Astrocyte of the cerebellum (primary cell): ENCODE measurements around the gene CCNE1.
"Not testable (repeated sequence)": the region's sequence is repeated elsewhere in the genome, so short reads cannot be mapped to it uniquely, and the experiment has no call there.

Experiments used
- DNase-seq: peaks from one replicate; pipeline ENCODE4 v3.0.0-alpha.2; 2011; ENCODE audit warnings: low read depth
- H3K4me3 ChIP-seq: 2 replicates; pipeline ENCODE4 v1.5.1; 2011; ENCODE audit warnings: mild to moderate bottlenecking, low read depth, low read length, moderate library complexity
- in situ Hi-C: cut with HindIII; loops from 2 replicates; pipeline ENCODE4 v1.10.0; 2017; ENCODE audit warnings: low sequenced_read_pairs
- TF ChIP-seq, protein P1 (sequence below): IDR thresholded peaks from 2 replicates; pipeline ENCODE4 v1.5.1; 2012; ENCODE audit warnings: low read length, low read depth, moderate library complexity, mild to moderate bottlenecking; ENCODE audit errors: missing control alignments

Gene CCNE1

DNA sequence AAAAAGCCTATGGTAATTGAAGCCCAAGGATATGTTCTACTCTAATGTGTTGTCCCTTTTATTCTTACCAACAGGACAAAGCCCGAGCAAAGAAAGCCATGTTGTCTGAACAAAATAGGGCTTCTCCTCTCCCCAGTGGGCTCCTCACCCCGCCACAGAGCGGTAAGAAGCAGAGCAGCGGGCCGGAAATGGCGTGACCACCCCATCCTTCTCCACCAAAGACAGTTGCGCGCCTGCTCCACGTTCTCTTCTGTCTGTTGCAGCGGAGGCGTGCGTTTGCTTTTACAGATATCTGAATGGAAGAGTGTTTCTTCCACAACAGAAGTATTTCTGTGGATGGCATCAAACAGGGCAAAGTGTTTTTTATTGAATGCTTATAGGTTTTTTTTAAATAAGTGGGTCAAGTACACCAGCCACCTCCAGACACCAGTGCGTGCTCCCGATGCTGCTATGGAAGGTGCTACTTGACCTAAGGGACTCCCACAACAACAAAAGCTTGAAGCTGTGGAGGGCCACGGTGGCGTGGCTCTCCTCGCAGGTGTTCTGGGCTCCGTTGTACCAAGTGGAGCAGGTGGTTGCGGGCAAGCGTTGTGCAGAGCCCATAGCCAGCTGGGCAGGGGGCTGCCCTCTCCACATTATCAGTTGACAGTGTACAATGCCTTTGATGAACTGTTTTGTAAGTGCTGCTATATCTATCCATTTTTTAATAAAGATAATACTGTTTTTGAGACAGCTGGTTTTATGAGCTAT, 12.0 kb downstream of the CCNE1 start:
- H3K4me3 ChIP-seq = no peak overlapping the region
- TF ChIP-seq, protein P1, sequence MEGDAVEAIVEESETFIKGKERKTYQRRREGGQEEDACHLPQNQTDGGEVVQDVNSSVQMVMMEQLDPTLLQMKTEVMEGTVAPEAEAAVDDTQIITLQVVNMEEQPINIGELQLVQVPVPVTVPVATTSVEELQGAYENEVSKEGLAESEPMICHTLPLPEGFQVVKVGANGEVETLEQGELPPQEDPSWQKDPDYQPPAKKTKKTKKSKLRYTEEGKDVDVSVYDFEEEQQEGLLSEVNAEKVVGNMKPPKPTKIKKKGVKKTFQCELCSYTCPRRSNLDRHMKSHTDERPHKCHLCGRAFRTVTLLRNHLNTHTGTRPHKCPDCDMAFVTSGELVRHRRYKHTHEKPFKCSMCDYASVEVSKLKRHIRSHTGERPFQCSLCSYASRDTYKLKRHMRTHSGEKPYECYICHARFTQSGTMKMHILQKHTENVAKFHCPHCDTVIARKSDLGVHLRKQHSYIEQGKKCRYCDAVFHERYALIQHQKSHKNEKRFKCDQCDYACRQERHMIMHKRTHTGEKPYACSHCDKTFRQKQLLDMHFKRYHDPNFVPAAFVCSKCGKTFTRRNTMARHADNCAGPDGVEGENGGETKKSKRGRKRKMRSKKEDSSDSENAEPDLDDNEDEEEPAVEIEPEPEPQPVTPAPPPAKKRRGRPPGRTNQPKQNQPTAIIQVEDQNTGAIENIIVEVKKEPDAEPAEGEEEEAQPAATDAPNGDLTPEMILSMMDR = no peak
- no peak for DNase-seq
- in situ Hi-C loops = no loop called here

DNA sequence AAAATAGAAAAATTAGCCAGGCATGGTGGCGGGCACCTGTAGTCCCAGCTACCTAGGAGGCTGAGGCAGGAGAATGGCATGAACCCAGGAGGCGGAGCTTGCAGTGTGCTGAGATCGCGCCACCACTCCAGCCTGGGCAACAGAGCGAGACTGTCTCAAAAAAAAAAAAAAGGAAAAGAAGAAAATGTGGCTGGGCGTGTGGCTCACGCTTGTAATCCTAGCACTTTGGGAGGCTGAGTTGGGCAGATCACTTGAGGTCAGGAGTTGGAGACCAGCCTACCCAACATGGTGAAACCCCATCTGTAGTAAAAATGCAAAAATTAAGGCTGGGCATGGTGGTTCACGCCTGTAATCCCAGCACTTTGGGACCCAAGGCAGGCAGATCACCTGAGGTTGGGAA, 13.5 kb downstream of the CCNE1 start:
- not testable (repeated sequence) for DNase-seq, H3K4me3 ChIP-seq
- in situ Hi-C loops = loop anchor here (25.0 kb wide), 1 partner anchor 213 kb away; the partner anchor contains the start of gene POP4

DNA sequence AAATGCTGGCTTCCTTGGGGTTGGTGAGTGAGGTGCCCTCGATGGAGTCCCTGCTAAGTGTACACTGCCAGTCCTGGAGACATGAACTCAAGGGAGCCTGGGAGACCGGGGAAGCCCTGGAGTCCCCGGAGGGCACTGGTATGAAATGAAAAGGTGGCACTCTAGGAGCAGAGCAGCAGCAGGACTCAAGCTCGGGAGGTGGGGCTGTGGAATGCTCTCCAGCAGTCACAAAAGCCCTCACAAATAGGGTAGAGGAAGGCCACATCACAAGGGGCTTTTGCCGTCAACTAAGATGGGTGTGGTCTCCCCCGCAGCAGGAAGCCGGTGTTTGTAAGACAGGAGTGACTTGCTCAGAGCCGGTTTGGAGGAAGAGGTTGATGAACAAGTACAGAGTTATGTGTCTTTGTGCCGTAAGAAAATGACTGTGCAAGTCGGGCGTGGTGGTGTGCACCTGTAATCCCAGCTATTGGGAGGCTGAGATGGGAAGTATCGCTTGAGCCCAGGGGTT, 19.3 kb downstream of the CCNE1 start:
- TF ChIP-seq, protein P1 = no peak
- no peak overlapping the region for H3K4me3 ChIP-seq
- in situ Hi-C loops = loop anchor here (25.0 kb wide), 1 partner anchor 219 kb away; the partner anchor contains the start of gene POP4
- no peak for DNase-seq

DNA sequence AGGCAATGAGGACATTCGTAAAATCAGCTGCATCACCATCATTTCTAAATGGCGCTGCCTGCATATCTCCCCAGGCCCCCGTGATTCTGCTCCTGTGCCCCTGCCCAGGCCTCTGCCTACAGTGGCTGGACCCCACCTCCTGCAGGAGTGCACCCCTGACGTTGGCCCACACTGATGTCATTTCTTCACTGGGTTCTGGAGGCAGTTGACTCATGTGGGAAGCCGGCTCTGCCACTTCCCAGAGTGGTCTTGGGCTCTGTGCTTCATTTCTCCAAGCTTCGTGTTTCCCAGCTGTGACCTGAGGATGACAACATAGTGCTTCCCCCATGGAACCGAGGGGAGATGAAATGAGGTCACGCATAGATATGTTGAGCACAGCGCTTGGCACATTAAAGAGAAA, 19.9 kb downstream of the CCNE1 start:
- no peak for DNase-seq
- TF ChIP-seq, protein P1 = no peak
- no peak overlapping the region for H3K4me3 ChIP-seq
- in situ Hi-C loops = loop anchor here (25.0 kb wide), 1 partner anchor 219 kb away; the partner anchor contains the start of gene POP4

DNA sequence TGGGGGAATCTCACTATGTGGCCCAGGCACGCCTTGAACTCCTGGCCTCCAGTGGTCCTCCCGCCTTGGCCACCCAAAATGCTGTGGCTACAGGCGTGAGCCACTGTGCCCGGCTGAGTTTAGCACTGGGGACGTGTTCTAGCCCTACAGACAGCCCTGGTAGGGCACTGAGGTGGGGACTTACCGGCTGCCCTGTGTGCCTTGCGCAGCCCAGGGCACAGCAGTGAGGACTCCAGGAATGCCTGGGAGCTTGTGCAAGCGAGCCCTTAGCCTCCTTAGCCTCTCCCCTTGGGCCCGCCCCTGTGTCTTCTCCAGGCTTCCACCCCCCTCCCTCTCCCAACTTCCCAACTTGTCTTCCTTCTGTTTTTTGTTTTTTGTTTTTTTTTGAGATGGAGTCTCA, 21.0 kb downstream of the CCNE1 start:
- in situ Hi-C loops = loop anchor here (25.0 kb wide), 1 partner anchor 220 kb away; the partner anchor contains the start of gene POP4
- no peak for DNase-seq
- no peak overlapping the region for H3K4me3 ChIP-seq
- TF ChIP-seq, protein P1 = no peak

DNA sequence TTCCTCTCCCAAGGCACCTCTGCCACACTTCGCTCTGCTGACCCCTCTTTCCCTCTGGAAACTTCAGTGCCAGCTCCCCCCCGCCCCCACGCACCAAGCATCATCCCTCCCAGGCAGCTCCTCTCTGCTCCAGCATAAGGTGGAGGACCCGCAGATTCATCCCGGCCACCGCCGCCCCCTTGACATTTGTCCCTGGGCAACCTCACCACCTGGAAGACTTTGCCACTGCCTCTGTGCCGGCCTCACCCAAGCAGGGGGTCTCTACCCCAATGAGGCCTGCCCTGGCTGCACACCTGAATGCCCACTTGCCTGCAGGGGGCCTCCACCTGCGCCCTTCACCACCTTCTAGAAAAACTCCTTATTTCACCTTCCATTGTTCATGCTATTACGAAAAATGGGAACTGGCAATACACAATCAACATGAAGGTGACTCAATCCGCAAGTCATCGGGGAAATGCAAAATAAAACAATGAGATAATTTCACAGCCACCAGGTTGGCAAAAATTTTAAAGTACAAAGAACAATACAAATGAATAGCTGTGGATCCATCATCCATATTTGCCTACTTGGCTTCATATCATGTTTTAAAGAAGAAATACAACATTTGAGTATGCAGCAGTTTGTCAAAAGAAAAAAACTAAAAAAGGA, 21.9 kb downstream of the CCNE1 start:
- DNase-seq = no peak
- in situ Hi-C loops = loop anchor here (25.0 kb wide), 1 partner anchor 221 kb away; the partner anchor contains the start of gene POP4
- H3K4me3 ChIP-seq = no peak overlapping the region
- TF ChIP-seq, protein P1 = no peak
